H9 (cell line): ENCODE results near the gene SMIM21. TPM values are rescaled to one million over a fixed set of nuclear protein-coding genes. Genes with fewer than 3 reads are reported as not detected.

Experiments used
- DNase-seq: peaks from one replicate; pipeline ENCODE4 v3.0.0-alpha.2; 2017
- H2AFZ ChIP-seq: one replicate; pipeline ENCODE4 v1.6.1; 2013; ENCODE audit warnings: mild to moderate bottlenecking, low read length, control low read depth, moderate library complexity
- H2AK5ac ChIP-seq: 2 replicates; pipeline ENCODE4 v1.6.1; 2013; ENCODE audit warnings: low read length, control low read depth, mixed read lengths; ENCODE audit not compliant: insufficient read length
- H2BK120ac ChIP-seq: one replicate; pipeline ENCODE4 v1.6.1; 2013; ENCODE audit warnings: low read depth, mild to moderate bottlenecking, low read length, control low read depth, inconsistent platforms; ENCODE audit not compliant: poor library complexity, severe bottlenecking
- H2BK12ac ChIP-seq: 2 replicates; pipeline ENCODE4 v1.6.1; 2013; ENCODE audit warnings: low read length, control low read depth, mixed read lengths, low read depth; ENCODE audit not compliant: insufficient read length
- H2BK15ac ChIP-seq: 2 replicates; pipeline ENCODE4 v1.6.1; 2013; ENCODE audit warnings: low read depth, low read length, control low read depth
- H2BK20ac ChIP-seq: one replicate; pipeline ENCODE4 v1.6.1; 2013; ENCODE audit warnings: low read depth, mild to moderate bottlenecking, low read length, control low read depth, inconsistent platforms; ENCODE audit not compliant: poor library complexity, severe bottlenecking
- H2BK5ac ChIP-seq: 2 replicates; pipeline ENCODE4 v1.6.1; 2013; ENCODE audit warnings: low read length, control low read depth, mixed read lengths; ENCODE audit not compliant: insufficient read length
- H3K14ac ChIP-seq: 2 replicates; pipeline ENCODE4 v1.6.1; 2013; ENCODE audit warnings: low read length, control low read depth; ENCODE audit not compliant: insufficient read depth
- H3K18ac ChIP-seq: 2 replicates; pipeline ENCODE4 v1.6.1; 2013; ENCODE audit warnings: low read depth, mild to moderate bottlenecking, mixed read lengths, low read length, control low read depth; ENCODE audit not compliant: insufficient read length
- H3K23ac ChIP-seq: 2 replicates; pipeline ENCODE4 v1.6.1; 2013; ENCODE audit warnings: low read length, control low read depth, mixed read lengths, low read depth; ENCODE audit not compliant: insufficient read length
- H3K23me2 ChIP-seq: 2 replicates; pipeline ENCODE4 v1.6.1; 2013; ENCODE audit warnings: low read depth, mild to moderate bottlenecking, mixed read lengths, low read length, control low read depth; ENCODE audit not compliant: insufficient read length, poor library complexity, severe bottlenecking
- H3K27ac ChIP-seq: 2 replicates; pipeline ENCODE4 v1.5.1; 2013; ENCODE audit warnings: low read length, control low read depth, mixed read lengths, low read depth; ENCODE audit not compliant: insufficient read length
- H3K27me3 ChIP-seq: 2 replicates; pipeline ENCODE4 v1.6.1; 2013; ENCODE audit warnings: low read length, control low read depth, inconsistent platforms; ENCODE audit not compliant: insufficient read depth
- H3K4ac ChIP-seq: 2 replicates; pipeline ENCODE4 v1.6.1; 2013; ENCODE audit warnings: low read depth, mild to moderate bottlenecking, control low read depth, inconsistent platforms, low read length, moderate library complexity
- H3K4me1 ChIP-seq: 2 replicates; pipeline ENCODE4 v1.6.1; 2013; ENCODE audit warnings: low read length, control low read depth, inconsistent platforms; ENCODE audit not compliant: insufficient read depth
- H3K4me2 ChIP-seq: 2 replicates; pipeline ENCODE4 v1.6.1; 2013; ENCODE audit warnings: low read length, control low read depth, mixed read lengths; ENCODE audit not compliant: insufficient read length, insufficient read depth
- H3K56ac ChIP-seq: 2 replicates; pipeline ENCODE4 v1.6.1; 2013; ENCODE audit warnings: low read depth, mild to moderate bottlenecking, mixed read lengths, low read length, control low read depth; ENCODE audit not compliant: insufficient read length
- H3K79me1 ChIP-seq: 2 replicates; pipeline ENCODE4 v1.6.1; 2013; ENCODE audit warnings: low read depth, mild to moderate bottlenecking, moderate library complexity, low read length, control low read depth, inconsistent platforms; ENCODE audit not compliant: insufficient read depth, poor library complexity, severe bottlenecking
- H3K79me2 ChIP-seq: 2 replicates; pipeline ENCODE4 v1.6.1; 2013; ENCODE audit warnings: low read length, control low read depth, inconsistent platforms; ENCODE audit not compliant: insufficient read depth
- H3K9ac ChIP-seq: 2 replicates; pipeline ENCODE4 v1.6.1; 2013; ENCODE audit warnings: low read length, control low read depth, mixed read lengths; ENCODE audit not compliant: insufficient read length; ENCODE audit errors: extremely low read depth
- H3K9me3 ChIP-seq: one replicate; pipeline ENCODE4 v1.6.1; 2013; ENCODE audit warnings: low read depth, low read length, inconsistent platforms; ENCODE audit not compliant: control insufficient read depth
- H3T11ph ChIP-seq: one replicate; pipeline ENCODE4 v1.6.1; 2013; ENCODE audit warnings: mild to moderate bottlenecking, low read length, control low read depth, inconsistent platforms
- H4K20me1 ChIP-seq: one replicate; pipeline ENCODE4 v1.6.1; 2013; ENCODE audit not compliant: control insufficient read depth, insufficient read length, insufficient read depth
- H4K5ac ChIP-seq: 2 replicates; pipeline ENCODE4 v1.6.1; 2013; ENCODE audit warnings: low read depth, mild to moderate bottlenecking, mixed read lengths, low read length, control low read depth; ENCODE audit not compliant: insufficient read length
- H4K8ac ChIP-seq: replicated peaks from 2 replicates; pipeline ENCODE4 v1.6.1; 2013; ENCODE audit warnings: low read length, control low read depth, mixed read lengths, low read depth; ENCODE audit not compliant: insufficient read length
- H4K91ac ChIP-seq: 2 replicates; pipeline ENCODE4 v1.6.1; 2013; ENCODE audit warnings: low read depth, mild to moderate bottlenecking, moderate library complexity, mixed read lengths, low read length, control low read depth; ENCODE audit not compliant: insufficient read length
- H3K27ac Mint-ChIP-seq, 3 experiments: 2 replicates in 2 of 3; 3 replicates in 1 of 3; pipeline ENCODE4 v1.8.0; 2020 to 2021; ENCODE audit warnings: mixed read lengths in 3 of 3, mild to moderate bottlenecking in 1 of 3, moderate library complexity in 1 of 3
- H3K27me3 Mint-ChIP-seq: 2 replicates; pipeline ENCODE4 v1.8.0; 2021; ENCODE audit warnings: low read depth, mild to moderate bottlenecking, moderate library complexity, mixed read lengths
- H3K36me3 Mint-ChIP-seq, 3 experiments: 2 replicates in 2 of 3; 3 replicates in 1 of 3; pipeline ENCODE4 v1.8.0; 2020 to 2021; ENCODE audit warnings: low read depth in 3 of 3, mixed read lengths in 3 of 3; ENCODE audit not compliant: insufficient read depth in 1 of 3
- H3K4me1 Mint-ChIP-seq, 2 experiments: 2 replicates each; pipeline ENCODE4 v1.8.0; 2020; ENCODE audit warnings: mixed read lengths in 2 of 2
- H3K4me3 Mint-ChIP-seq, 2 experiments: 2 replicates in 1 of 2; 3 replicates in 1 of 2; pipeline ENCODE4 v1.8.0; 2020 to 2021; ENCODE audit warnings: mild to moderate bottlenecking in 2 of 2, mixed read lengths in 2 of 2, moderate library complexity in 1 of 2
- H3K9me3 Mint-ChIP-seq, 2 experiments: 2 replicates in 1 of 2; 3 replicates in 1 of 2; pipeline ENCODE4 v1.8.0; 2020; ENCODE audit warnings: mild to moderate bottlenecking in 2 of 2, mixed read lengths in 2 of 2, moderate library complexity in 1 of 2
- CTCF ChIP-seq: fragments of 200-600 bp; sonication (generic); conservative IDR thresholded peaks from 3 replicates; pipeline ENCODE4 v1.8.0; 2021; ENCODE audit warnings: antibody characterized with exemption, mild to moderate bottlenecking
- WGBS: extraction: QIAGEN DNeasy Blood & Tissue Kit; methylation state at CpG from one replicate; pipeline ENCODE4 v1.1.7; 2013; ENCODE audit warnings: missing lambda C conversion rate, low lambda C conversion rate, mixed read lengths; ENCODE audit not compliant: insufficient read length; ENCODE audit errors: extremely low coverage; 5-methylcytosine and 5-hydroxymethylcytosine counted together
- total RNA-seq: library from RNA; stranded (reverse); gene quantifications from 2 replicates; pipeline ENCODE4 v1.2.1, GENCODE V29; 2021

The SMIM21 gene
- total RNA-seq, 1 experiment from 2014 or later, result not detected

GRCh38 chr18:75439348-75439747 is 11.8 kb upstream of the SMIM21 start:
- Histone ChIP-seq H3K14ac (no peak overlapping the region), H3K4me2 (no peak overlapping the region), H4K91ac (no peak overlapping the region), H2AK5ac (no peak overlapping the region), H2BK12ac (no peak overlapping the region), H3K4me1 (no peaks in the 10 kb centered on the region), H2AFZ (no peak overlapping the region), H2BK120ac (no peak overlapping the region), H3K79me1 (no peaks in the 10 kb centered on the region), H3K56ac (no peak overlapping the region), H4K5ac (no peak overlapping the region), H3K18ac (no peak overlapping the region), H4K8ac (no peak overlapping the region), H3T11ph (no peak overlapping the region), H3K27ac (no peak overlapping the region), H2BK20ac (no peak overlapping the region), H2BK5ac (no peak overlapping the region), H2BK15ac (no peak overlapping the region), H3K79me2 (no peaks in the 10 kb centered on the region), H3K27me3 (no peaks in the 10 kb centered on the region), H4K20me1 (no peaks in the 10 kb centered on the region), H3K9ac (no peak overlapping the region), H3K9me3 (no peaks in the 10 kb centered on the region), H3K4ac (no peak overlapping the region), H3K23me2 (no peaks in the 10 kb centered on the region), H3K23ac (no peak overlapping the region)
- no peak for DNase-seq
- H3K4me3 Mint-ChIP-seq, result no peak overlapping the region
- no peak for TF ChIP-seq CTCF
- no peak overlapping the region for H3K27ac Mint-ChIP-seq
- H3K36me3 Mint-ChIP-seq, result no peaks in the 10 kb centered on the region
- H3K9me3 Mint-ChIP-seq, result no peaks in the 10 kb centered on the region
- H3K4me1 Mint-ChIP-seq, result no peaks in the 10 kb centered on the region; a peak in 1 of 4 replicates
- WGBS, result no CpG with 5 or more reads among the region's 4 CpGs
- no peaks in the 10 kb centered on the region; the same call in 1 of the 2 replicates for H3K27me3 Mint-ChIP-seq
